ENCODE measurements around the gene GOLM1. TPM values are rescaled to one million over a fixed set of nuclear protein-coding genes. Genes with fewer than 3 reads are reported as not detected.

GOLM1 gene
- total and polyA plus RNA-seq, 10 of the 15 experiments (the other 5 are each of a cell fraction or from before 2014, with no cell fraction given): 0.41 to 25.9 (median 18.7) TPM

GRCh38 chr9:86073839-86074238 is 25.5 kb downstream of the GOLM1 start:
- BruUV-seq (replicated peaks): no TSS peak
- H3K79me2 ChIP-seq (ENCODE audit: control insufficient read depth, insufficient read depth, low read length): no peaks in the 10 kb centered on the region
- WGBS (ENCODE audit: insufficient coverage, insufficient replicate concordance, low lambda C conversion rate, missing lambda C conversion rate): 25% methylated on average over 1 of the region's 1 CpG
- H3K27me3 ChIP-seq (replicated peaks in 1 of 2; ENCODE audit: control insufficient read depth in 2 of 2, insufficient read depth in 2 of 2, low read length in 1 of 2): no peaks in the 10 kb centered on the region
- intact Hi-C loops (cut with micrococcal nuclease; ENCODE audit: unreplicated experiment) (no loop called here), in situ Hi-C loops (cut with MboI) (no loop called here)
- FAIRE-seq (no peak), DNase-seq (ENCODE audit: low read depth, low spot score) (no peak), ATAC-seq (no peak)
- no peaks in the 10 kb centered on the region for H4K20me1 ChIP-seq (ENCODE audit: control insufficient read depth, insufficient read depth)
- no peak overlapping the region for H3K9ac ChIP-seq (ENCODE audit: control insufficient read depth, insufficient read depth, low read length)
- ChIA-PET SMC1A (ENCODE audit: uncharacterized antibody, unreplicated experiment) (no interaction called here), POLR2A (no interaction called here), RAD21 (ENCODE audit: unreplicated experiment) (no interaction called here), CTCF (no interaction called here)
- H3K27ac ChIP-seq (ENCODE audit: control insufficient read depth, insufficient read depth): no peak overlapping the region
- no peak overlapping the region for H2AFZ ChIP-seq (ENCODE audit: control insufficient read depth, low read depth, low read length)
- no peak for TF ChIP-seq BACH1 (IDR thresholded peaks at IDR 0.05; ENCODE audit: borderline replicate concordance)
- no peak for TF ChIP-seq ELK1 (IDR thresholded peaks at IDR 0.05; ENCODE audit: low read depth, low read length)
- TF ChIP-seq CHD4 (IDR thresholded peaks at IDR 0.05): no peak
- H3K9me3 ChIP-seq (replicated peaks; ENCODE audit: control insufficient read depth, insufficient read depth, low read length): no peaks in the 10 kb centered on the region
- H3K4me1 ChIP-seq (ENCODE audit: control insufficient read depth, insufficient read depth, low read length): no peaks in the 10 kb centered on the region
- no peak overlapping the region for H3K4me2 ChIP-seq (ENCODE audit: control insufficient read depth, insufficient read depth)
- H3K4me3 ChIP-seq: no peak overlapping the region
- H3K36me3 ChIP-seq (ENCODE audit: control insufficient read depth in 2 of 2, insufficient read depth in 2 of 2, low read length in 1 of 2): no peaks in the 10 kb centered on the region

GRCh38 chr9:86072394-86072877 is 26.9 kb downstream of the GOLM1 start:
- Histone ChIP-seq H3K79me2 (ENCODE audit: control insufficient read depth, insufficient read depth, low read length) (no peaks in the 10 kb centered on the region), H3K27me3 (replicated peaks in 1 of 2; ENCODE audit: control insufficient read depth in 2 of 2, insufficient read depth in 2 of 2, low read length in 1 of 2) (no peaks in the 10 kb centered on the region), H3K4me1 (ENCODE audit: control insufficient read depth, insufficient read depth, low read length) (no peaks in the 10 kb centered on the region), H3K27ac (ENCODE audit: control insufficient read depth, insufficient read depth) (no peak overlapping the region), H3K4me2 (ENCODE audit: control insufficient read depth, insufficient read depth) (no peak overlapping the region), H3K9me3 (replicated peaks; ENCODE audit: control insufficient read depth, insufficient read depth, low read length) (no peaks in the 10 kb centered on the region), H3K4me3 (no peak overlapping the region), H2AFZ (ENCODE audit: control insufficient read depth, low read depth, low read length) (no peak overlapping the region), H3K36me3 (ENCODE audit: control insufficient read depth in 2 of 2, insufficient read depth in 2 of 2, low read length in 1 of 2) (no peaks in the 10 kb centered on the region), H4K20me1 (ENCODE audit: control insufficient read depth, insufficient read depth) (no peaks in the 10 kb centered on the region), H3K9ac (ENCODE audit: control insufficient read depth, insufficient read depth, low read length) (no peak overlapping the region)
- no TSS peak for BruUV-seq (replicated peaks)
- ChIA-PET POLR2A (no interaction called here), SMC1A (ENCODE audit: uncharacterized antibody, unreplicated experiment) (interaction anchor here (1.6 to 1.7 kb wide), 2 partner anchors 11 to 12 kb away, joined by 4 read pairs; no protein-coding TSS in a partner anchor), CTCF (no interaction called here), RAD21 (ENCODE audit: unreplicated experiment) (no interaction called here)
- in situ Hi-C loops (cut with MboI): no loop called here
- FAIRE-seq: no peak
- intact Hi-C loops (cut with micrococcal nuclease; ENCODE audit: unreplicated experiment): no loop called here
- no peak for ATAC-seq
- WGBS (ENCODE audit: insufficient coverage, insufficient replicate concordance, low lambda C conversion rate, missing lambda C conversion rate): 5% methylated on average over 2 of the region's 2 CpGs
- no peak for DNase-seq (ENCODE audit: low read depth, low spot score)
- TF ChIP-seq RAD21 (IDR thresholded peaks at IDR 0.05; ENCODE audit: insufficient read depth, low read depth, low read length) (no peak), CBX3 (IDR thresholded peaks at IDR 0.05; ENCODE audit: borderline replicate concordance, low read depth) (no peak), CHD2 (IDR thresholded peaks at IDR 0.05; ENCODE audit: borderline replicate concordance, low read depth, low read length) (no peak), NFYB (IDR thresholded peaks at IDR 0.05; ENCODE audit: insufficient read depth, low read depth, low read length) (no peak), TCF7 (IDR thresholded peaks at IDR 0.05; ENCODE audit: borderline replicate concordance) (no peak), IRF3 (IDR thresholded peaks at IDR 0.05) (no peak), MLLT1 (IDR thresholded peaks at IDR 0.05) (no peak), RFX5 (IDR thresholded peaks at IDR 0.05; ENCODE audit: low read depth, low read length) (no peak), STAT3 (IDR thresholded peaks at IDR 0.05; ENCODE audit: low read depth, low read length) (no peak), BHLHE40 (IDR thresholded peaks at IDR 0.05; ENCODE audit: borderline replicate concordance in 1 of 2, low read depth in 2 of 2, low read length in 1 of 2) (no peak), ZNF207 (IDR thresholded peaks at IDR 0.05; ENCODE audit: borderline replicate concordance) (no peak), SREBF1 (IDR thresholded peaks at IDR 0.05; ENCODE audit: low read length) (no peak)
